Upper lobe of left lung (tissue), 4 donors: Measurements from ENCODE around the gene ATP2C1.

ENCODE experiments used
- CTCF ChIP-seq, 6 experiments: fragments of 450-650 bp in 4 of 6; fragments of 200-600 bp in 2 of 6; sonication (generic) in 2 of 6; IDR thresholded peaks; one replicate each; pipeline ENCODE4 v1.5.1; 2016 to 2019; ENCODE audit warnings: antibody characterized with exemption in 6 of 6
- POLR2A ChIP-seq, 4 donors: fragments of 450-650 bp; IDR thresholded peaks; one replicate each; pipeline ENCODE4 v1.5.1; 2016 to 2017; ENCODE audit warnings: antibody characterized with exemption in 4 of 4, mild to moderate bottlenecking in 2 of 4

- TF ChIP-seq POLR2A (IDR thresholded peaks at IDR 0.05) (no peak), CTCF (IDR thresholded peaks at IDR 0.05) (no peak)
Observed at GRCh38 chr3:130968221-130968620, 74.3 kb downstream of the ATP2C1 start.
